NCI-H2196 (cell line): Measurements from ENCODE around the gene OR51F1.
"Not testable (repeated sequence)": the region's sequence is repeated elsewhere in the genome, so short reads cannot be mapped to it uniquely, and the experiment has no call there.

Experiments
- DNase-seq: peaks from one replicate; lab custom pipeline; 2025; ENCODE audit not compliant: unreplicated experiment; lab: John Stamatoyannopoulos, UW

The OR51F1 gene, protein sequence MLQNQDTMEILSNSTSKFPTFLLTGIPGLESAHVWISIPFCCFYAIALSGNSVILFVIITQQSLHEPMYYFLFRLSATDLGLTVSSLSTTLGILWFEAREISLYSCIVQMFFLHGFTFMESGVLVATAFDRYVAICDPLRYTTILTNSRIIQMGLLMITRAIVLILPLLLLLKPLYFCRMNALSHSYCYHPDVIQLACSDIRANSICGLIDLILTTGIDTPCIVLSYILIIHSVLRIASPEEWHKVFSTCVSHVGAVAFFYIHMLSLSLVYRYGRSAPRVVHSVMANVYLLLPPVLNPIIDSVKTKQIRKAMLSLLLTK

GRCh38 chr11:4769838-4770237 lies at the start of gene OR51F1:
TSS of gene OR51F1 (minus strand) at chr11:4769938. CDS start at chr11:4769938, 0 bp downstream.
- DNase-seq, result no peak

DNA sequence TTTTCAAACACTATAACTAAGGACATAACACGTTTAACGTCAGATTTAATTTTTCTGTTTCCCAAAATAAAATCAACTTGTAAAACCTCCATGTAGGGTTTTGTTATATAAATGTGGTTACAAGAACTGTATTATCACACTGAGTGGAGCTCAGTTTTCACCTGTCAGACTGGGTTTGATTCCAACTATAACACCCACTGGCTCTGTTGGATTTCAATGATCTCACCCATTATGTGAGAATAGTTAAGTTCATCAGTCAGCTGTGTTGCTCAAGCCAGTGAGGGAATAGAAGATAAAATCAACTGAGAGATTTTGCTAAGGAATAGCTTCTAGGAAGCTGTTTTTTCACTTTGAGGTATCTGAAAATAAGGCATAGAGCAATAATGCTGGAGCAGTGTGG lies 39.5 kb upstream of the OR51F1 start:
- no peak for DNase-seq

GRCh38 chr11:4808476-4808875 lies 38.7 kb upstream of the OR51F1 start:
- no peak for DNase-seq

- DNase-seq, result no peak
Observed at GRCh38 chr11:4804280-4804679, 34.5 kb upstream of the OR51F1 start, which contains the start of gene OR52R1. TSS of gene OR52R1 (minus strand) at chr11:4804380. CDS start at chr11:4804380, 0 bp downstream.

GRCh38 chr11:4801316-4801715 lies 31.6 kb upstream of the OR51F1 start:
- DNase-seq, result not testable (repeated sequence)

- DNase-seq, result no peak
Observed at GRCh38 chr11:4798427-4799183, 28.9 kb upstream of the OR51F1 start.

- no peak for DNase-seq
Observed at GRCh38 chr11:4797206-4797605, 27.5 kb upstream of the OR51F1 start.

- DNase-seq, result no peak
Observed at GRCh38 chr11:4782454-4782853, 12.7 kb upstream of the OR51F1 start.

GRCh38 chr11:4768094-4768493 lies 1.6 kb downstream of the OR51F1 start:
- DNase-seq, result no peak

- DNase-seq, result no peak
Observed at GRCh38 chr11:4766420-4767043, 3.2 kb downstream of the OR51F1 start.

- DNase-seq, result no peak
Observed at GRCh38 chr11:4763096-4763495, 6.6 kb downstream of the OR51F1 start.

DNA sequence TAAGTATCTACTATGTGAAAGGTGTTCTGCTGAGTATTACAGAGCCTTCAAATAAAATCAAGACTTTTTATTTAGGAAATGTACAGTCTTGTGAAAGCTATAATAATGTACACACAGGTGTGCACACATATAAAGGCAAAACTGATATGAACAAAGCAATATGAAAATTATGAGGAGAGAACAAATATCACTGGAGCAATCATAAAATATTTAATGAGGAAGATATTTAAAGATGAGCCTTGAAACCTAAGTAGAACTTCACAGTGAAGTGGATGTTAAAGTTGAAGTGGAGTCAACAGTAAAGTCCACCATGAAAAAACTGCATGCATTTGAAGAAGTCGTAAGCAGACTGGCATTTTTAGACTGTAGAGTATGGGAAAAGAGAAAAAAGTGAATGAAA lies 18.5 kb downstream of the OR51F1 start:
- no peak for DNase-seq

DNA sequence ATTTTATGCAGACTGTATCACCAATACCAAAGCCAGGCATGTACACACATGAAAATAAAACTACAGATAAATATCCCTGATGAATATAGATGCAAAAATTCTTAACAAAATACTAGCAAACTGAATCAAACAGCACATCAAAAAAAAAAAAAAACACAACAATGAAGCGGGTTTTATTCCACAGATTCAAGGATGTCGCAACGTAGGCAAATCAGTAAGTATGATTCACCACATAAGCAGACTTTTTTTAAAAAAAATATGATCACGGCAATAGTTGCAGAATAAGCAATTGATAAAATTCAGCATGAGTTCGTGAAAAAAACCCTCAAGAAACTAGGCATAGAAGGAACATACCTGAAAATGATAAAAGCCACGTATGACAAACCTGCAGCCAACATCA lies 21.3 kb downstream of the OR51F1 start:
- no peak for DNase-seq

DNA sequence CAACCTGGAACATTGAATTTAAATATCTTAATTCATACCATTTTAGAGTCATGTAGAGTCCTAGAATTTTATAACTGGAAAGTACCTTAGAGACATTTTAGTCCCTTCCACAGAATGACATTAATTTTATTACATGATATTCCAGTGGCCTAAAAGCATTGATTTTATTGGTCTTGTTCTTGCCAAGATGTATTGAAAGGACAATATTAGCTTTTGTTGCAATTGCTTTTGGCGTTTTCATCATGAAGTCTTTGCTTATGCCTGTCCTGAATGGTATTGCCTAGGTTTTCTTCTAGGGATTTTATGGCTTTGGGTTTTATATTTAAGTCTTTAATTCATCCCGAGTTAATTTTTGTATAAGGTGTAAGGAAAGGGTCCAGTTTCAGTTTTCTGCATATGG lies 29.0 kb downstream of the OR51F1 start:
- no peak for DNase-seq

DNA sequence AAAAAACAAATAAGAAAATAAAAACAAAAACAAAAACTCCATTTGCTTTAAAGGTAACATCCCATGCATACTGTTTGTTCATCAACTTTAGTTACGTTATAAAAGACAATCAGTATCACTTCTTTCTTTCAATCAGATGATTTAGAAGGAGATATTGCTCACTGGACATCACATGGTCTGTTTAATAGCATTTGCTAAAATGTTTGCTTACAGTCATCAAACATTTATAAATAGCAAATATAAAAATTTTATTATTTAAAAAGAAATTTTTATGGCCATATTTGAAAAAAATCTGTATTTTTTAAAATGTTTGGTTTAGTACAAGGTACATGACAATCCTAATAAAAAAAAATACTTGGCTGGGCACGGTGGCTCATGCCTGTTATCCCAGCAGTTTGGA lies 42.6 kb downstream of the OR51F1 start:
- DNase-seq, result no peak

DNA sequence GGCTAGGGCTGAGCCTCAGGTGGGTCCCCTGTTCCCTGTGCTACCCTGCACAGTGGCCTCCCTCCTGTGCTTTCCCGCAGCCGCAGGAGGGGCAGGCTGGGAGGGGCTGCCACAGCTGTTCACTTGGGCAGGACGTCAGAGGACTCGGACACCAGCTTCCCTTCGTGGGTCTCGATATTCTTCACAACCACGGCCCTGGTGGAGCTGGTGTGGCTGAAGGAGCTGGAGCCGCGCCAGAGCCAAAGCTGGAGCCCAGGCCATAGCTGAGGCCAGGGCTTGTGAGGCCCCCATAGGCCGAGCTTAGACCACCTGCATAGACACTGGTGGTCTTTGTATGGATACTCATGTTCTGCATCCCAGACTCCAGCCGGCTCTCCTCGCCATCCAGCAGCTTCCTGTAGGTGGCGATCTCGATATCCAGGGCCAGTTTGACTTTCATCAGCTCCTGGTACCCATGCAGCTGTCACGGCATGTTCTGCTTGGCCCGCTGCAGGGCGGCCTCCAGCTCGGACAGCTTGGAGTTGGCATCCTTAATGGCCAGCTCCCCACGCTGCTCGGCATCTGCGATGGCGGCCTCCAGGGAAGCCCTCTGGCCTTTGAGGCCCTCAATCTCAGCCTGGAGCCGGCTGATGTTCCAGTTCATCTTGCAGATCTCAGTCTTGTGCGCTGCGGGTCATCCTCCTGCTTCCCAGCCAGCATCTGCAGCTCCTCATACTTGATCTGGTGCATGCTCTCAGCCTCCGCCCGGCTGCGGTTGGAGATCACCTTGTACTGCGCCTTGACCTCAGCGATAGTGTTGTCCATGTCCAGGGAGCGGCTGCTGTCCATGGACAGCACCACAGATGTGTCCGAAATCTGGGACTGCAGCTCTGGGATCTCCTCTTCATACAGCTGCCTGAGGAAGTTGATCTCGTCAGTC lies 46.9 kb downstream of the OR51F1 start:
- not testable (repeated sequence) for DNase-seq
